Fibroblast of pulmonary artery (primary cell): Measurements from ENCODE around the gene RTKN.
A peak's percentile ranks its signal among the peaks of the same experiment; 100 is the strongest.

Experiments
- DNase-seq: peaks from one replicate; pipeline ENCODE4 v3.0.0-alpha.2; 2010; ENCODE audit warnings: low read depth
- H3K4me3 ChIP-seq: replicated peaks from 2 replicates; pipeline ENCODE4 v1.5.1; 2011; ENCODE audit warnings: low read depth, mild to moderate bottlenecking, control low read depth, low read length, moderate library complexity
- CTCF ChIP-seq: IDR thresholded peaks from 2 replicates; pipeline ENCODE4 v1.5.1; 2011; ENCODE audit warnings: mild to moderate bottlenecking, control low read depth, low read length, inconsistent platforms; ENCODE audit errors: missing control alignments

The RTKN gene

DNA sequence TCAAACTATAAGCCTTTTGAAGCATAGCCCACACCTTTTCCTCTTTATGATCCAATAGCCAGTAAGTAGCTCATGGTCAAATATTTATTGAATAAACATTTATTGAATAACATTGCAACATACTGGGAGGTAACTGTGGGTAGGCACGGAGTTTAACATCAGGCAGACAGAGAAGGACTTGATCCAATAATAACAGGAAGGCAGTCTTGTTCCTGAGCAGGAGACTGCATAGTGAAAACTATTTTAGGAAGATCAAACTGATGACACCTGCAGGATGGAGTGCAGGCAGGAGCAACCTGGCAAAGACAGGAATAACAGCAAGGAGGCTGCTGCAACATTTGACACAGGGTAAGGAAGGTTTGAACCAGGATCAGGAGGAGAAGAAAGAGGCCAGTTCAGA, 58.5 kb downstream of the RTKN start:
- TF ChIP-seq CTCF = no peak
- H3K4me3 ChIP-seq = no peak overlapping the region
- peak; percentile 65 for DNase-seq

DNA sequence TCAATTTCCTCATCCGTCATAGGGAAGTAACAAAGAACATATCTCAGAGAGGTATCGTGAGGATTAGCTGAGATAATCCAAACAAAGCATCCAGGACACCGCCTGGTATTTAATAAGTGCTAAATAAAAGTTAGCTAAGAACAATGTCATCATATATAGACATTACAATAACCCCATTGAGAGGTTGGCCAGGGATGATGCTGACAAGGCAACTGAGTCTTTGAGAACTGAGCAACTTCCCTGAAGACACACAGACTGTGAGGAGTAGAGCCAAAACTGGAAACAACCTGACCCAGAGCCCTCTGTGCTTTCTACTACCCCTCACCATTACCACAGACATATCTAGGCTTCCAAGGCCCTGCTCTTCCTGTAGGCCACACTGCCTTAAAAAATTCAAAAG, 60.0 kb downstream of the RTKN start:
- DNase-seq = no peak
- no peak overlapping the region for H3K4me3 ChIP-seq
- no peak for TF ChIP-seq CTCF

GRCh38 chr2:74379851-74380789, 61.6 kb downstream of the RTKN start, which contains the start of gene DCTN1:
DCTN1 (minus strand) TSS chr2:74380311; CDS start chr2:74380037, 274 bp downstream.
- peak within 1 kb of the TSS; percentile 54 for H3K4me3 ChIP-seq
- TF ChIP-seq CTCF = no peak
- peak; percentile 67 for DNase-seq

DNA sequence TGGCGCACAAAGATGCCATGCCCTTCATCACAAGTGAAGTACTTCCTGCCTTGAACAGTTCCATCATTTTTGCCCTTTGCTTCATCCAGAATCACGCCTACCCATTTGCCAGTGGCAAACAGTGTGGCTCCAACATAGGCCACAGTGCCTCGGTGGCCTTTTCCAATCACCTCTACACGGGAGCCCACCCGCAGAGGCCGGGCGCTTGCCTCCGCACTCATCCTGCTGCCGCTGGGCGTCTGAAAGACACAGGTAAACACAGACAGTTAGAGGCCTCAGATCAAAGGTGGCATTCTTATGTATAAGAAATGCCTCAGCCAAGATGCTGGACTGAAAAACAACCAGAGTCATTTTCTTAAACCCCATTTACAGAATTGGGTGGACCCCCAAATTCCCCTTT, 63.7 kb downstream of the RTKN start:
- TF ChIP-seq CTCF = no peak

GRCh38 chr2:74375838-74376237, 65.9 kb downstream of the RTKN start:
- DNase-seq = no peak
- no peak overlapping the region for H3K4me3 ChIP-seq
- no peak for TF ChIP-seq CTCF

More for the DNA sequence above, 63.7 kb downstream of the RTKN start:
- H3K4me3 ChIP-seq = no peak overlapping the region
- DNase-seq = no peak
